Measurements from ENCODE around the gene E2F7.

E2F7 gene

DNA sequence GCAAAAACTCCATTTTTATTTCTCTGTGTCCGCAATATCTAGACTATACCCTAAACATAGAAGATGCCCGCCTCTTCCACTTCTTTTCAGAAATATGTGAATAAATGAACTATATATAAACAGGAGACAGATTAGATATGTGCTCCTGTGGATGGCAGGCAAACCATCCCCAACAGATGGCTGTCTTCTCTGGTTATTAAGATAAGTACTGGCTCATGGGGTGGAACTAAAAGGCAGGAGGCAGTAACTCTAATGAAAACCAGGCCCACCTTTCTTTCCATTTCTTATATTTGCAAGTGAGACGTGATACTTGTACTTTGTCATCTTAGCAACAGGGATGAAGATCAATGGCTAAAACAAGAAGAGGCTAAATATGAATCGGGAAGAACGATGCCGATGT is 20.2 kb downstream of the E2F7 start:
- in situ Hi-C loops (cut with HindIII; ENCODE audit: low sequenced_read_pairs): no loop called here
- no peak overlapping the region for H3K4me3 ChIP-seq (ENCODE audit: low read depth, low read length)
- no peak for DNase-seq (ENCODE audit: low read depth)
- TF ChIP-seq, protein P1, sequence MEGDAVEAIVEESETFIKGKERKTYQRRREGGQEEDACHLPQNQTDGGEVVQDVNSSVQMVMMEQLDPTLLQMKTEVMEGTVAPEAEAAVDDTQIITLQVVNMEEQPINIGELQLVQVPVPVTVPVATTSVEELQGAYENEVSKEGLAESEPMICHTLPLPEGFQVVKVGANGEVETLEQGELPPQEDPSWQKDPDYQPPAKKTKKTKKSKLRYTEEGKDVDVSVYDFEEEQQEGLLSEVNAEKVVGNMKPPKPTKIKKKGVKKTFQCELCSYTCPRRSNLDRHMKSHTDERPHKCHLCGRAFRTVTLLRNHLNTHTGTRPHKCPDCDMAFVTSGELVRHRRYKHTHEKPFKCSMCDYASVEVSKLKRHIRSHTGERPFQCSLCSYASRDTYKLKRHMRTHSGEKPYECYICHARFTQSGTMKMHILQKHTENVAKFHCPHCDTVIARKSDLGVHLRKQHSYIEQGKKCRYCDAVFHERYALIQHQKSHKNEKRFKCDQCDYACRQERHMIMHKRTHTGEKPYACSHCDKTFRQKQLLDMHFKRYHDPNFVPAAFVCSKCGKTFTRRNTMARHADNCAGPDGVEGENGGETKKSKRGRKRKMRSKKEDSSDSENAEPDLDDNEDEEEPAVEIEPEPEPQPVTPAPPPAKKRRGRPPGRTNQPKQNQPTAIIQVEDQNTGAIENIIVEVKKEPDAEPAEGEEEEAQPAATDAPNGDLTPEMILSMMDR (IDR thresholded peaks at IDR 0.05; ENCODE audit: low read depth, low read length, missing control alignments): no peak

- DNase-seq (ENCODE audit: low read depth): no peak
- no peak overlapping the region for H3K4me3 ChIP-seq (ENCODE audit: low read depth, low read length)
- in situ Hi-C loops (cut with HindIII; ENCODE audit: low sequenced_read_pairs): no loop called here
- TF ChIP-seq, protein P1 (IDR thresholded peaks at IDR 0.05; ENCODE audit: low read depth, low read length, missing control alignments): no peak
Observed at GRCh38 chr12:77044721-77045120, 20.6 kb downstream of the E2F7 start.

GRCh38 chr12:77042833-77043232 is 22.5 kb downstream of the E2F7 start:
- TF ChIP-seq, protein P1 (IDR thresholded peaks at IDR 0.05; ENCODE audit: low read depth, low read length, missing control alignments): no peak
- no peak for DNase-seq (ENCODE audit: low read depth)
- in situ Hi-C loops (cut with HindIII; ENCODE audit: low sequenced_read_pairs): no loop called here
- H3K4me3 ChIP-seq (ENCODE audit: low read depth, low read length): no peak overlapping the region

GRCh38 chr12:77040231-77040630 is 25.1 kb downstream of the E2F7 start:
- in situ Hi-C loops (cut with HindIII; ENCODE audit: low sequenced_read_pairs): no loop called here
- TF ChIP-seq, protein P1 (IDR thresholded peaks at IDR 0.05; ENCODE audit: low read depth, low read length, missing control alignments): no peak
- H3K4me3 ChIP-seq (ENCODE audit: low read depth, low read length): no peak overlapping the region
- DNase-seq (ENCODE audit: low read depth): no peak

DNA sequence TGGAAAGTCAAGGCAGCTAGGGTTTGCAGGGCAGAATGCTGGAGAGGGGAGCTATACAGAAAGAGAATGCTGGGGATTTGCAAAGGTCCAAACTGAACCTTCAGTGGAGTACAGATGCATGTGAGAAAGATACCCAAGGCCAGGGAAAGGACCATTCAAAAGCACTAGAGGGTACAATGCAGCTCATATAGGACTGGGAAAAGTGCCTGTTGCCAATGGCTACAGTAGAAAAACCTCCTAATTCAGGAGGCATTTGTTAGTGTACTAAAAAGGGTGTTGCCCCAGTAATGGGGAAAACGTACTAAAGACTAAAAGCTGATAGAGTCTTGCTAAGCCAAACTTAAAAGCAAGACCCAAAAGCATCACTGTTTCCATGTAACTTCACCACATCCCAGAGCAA is 30.1 kb downstream of the E2F7 start:
- in situ Hi-C loops (cut with HindIII; ENCODE audit: low sequenced_read_pairs): no loop called here
- no peak overlapping the region for H3K4me3 ChIP-seq (ENCODE audit: low read depth, low read length)
- DNase-seq (ENCODE audit: low read depth): no peak
- TF ChIP-seq, protein P1 (IDR thresholded peaks at IDR 0.05; ENCODE audit: low read depth, low read length, missing control alignments): no peak

- in situ Hi-C loops (cut with HindIII; ENCODE audit: low sequenced_read_pairs): no loop called here
- no peak overlapping the region for H3K4me3 ChIP-seq (ENCODE audit: low read depth, low read length)
- TF ChIP-seq, protein P1 (IDR thresholded peaks at IDR 0.05; ENCODE audit: low read depth, low read length, missing control alignments): no peak
- DNase-seq (ENCODE audit: low read depth): no peak
Observed at GRCh38 chr12:77033658-77034536, 31.5 kb downstream of the E2F7 start.

Data from astrocyte of the cerebellum (primary cell).